HepG2 (cell line): ENCODE measurements around the gene IFI30. TPM values are rescaled to one million over a fixed set of nuclear protein-coding genes. Genes with fewer than 3 reads are reported as not detected.

Source experiments
- ATF4 ChIP-seq, 2 experiments: fragments of 450-650 bp in 1 of 2; sonication (generic) in 1 of 2; formaldehyde crosslinking; IDR thresholded peaks; 2 replicates each; pipeline versions ENCODE4 v1.5.0 to v1.8.0; 2020 to 2022; ENCODE audit warnings: mild to moderate bottlenecking in 1 of 2, missing genetic modification reagents in 1 of 2
- FOXK1 ChIP-seq: sonication (generic); formaldehyde crosslinking; IDR thresholded peaks from 2 replicates; pipeline ENCODE4 v1.4.0; 2020; ENCODE audit warnings: low read depth, missing genetic modification reagents, borderline replicate concordance
- HOXA9 ChIP-seq: sonication (generic); formaldehyde crosslinking; IDR thresholded peaks from 2 replicates; pipeline ENCODE4 v1.8.1; 2022; ENCODE audit warnings: missing genetic modification reagents, mild to moderate bottlenecking, moderate library complexity, borderline replicate concordance
- KMT2A ChIP-seq: sonication (generic); formaldehyde crosslinking; IDR thresholded peaks from 2 replicates; pipeline ENCODE4 v1.4.0; 2020; ENCODE audit warnings: missing genetic modification reagents
- MTF2 ChIP-seq: sonication (generic); formaldehyde crosslinking; IDR thresholded peaks from 2 replicates; pipeline ENCODE4 v1.5.0; 2020; ENCODE audit warnings: missing genetic modification reagents, borderline replicate concordance
- NBN ChIP-seq: fragments of 450-650 bp; conservative IDR thresholded peaks from 2 replicates; pipeline ENCODE4 v1.6.1; 2017
- RAD51 ChIP-seq: fragments of 450-650 bp; IDR thresholded peaks from 2 replicates; pipeline ENCODE4 v1.6.1; 2016; ENCODE audit warnings: borderline replicate concordance
- SRF ChIP-seq: IDR thresholded peaks from 2 replicates; pipeline ENCODE4 v1.6.1; 2011; ENCODE audit warnings: mild to moderate bottlenecking, low read depth, low read length, moderate library complexity
- ZNF274 ChIP-seq: sonication (generic); formaldehyde crosslinking; IDR thresholded peaks from 2 replicates; pipeline ENCODE4 v1.5.1; 2020; ENCODE audit warnings: mild to moderate bottlenecking, missing genetic modification reagents
- ZNF326 ChIP-seq: sonication (generic); formaldehyde crosslinking; IDR thresholded peaks from 2 replicates; pipeline ENCODE4 v1.4.0; 2020; ENCODE audit warnings: missing genetic modification reagents, borderline replicate concordance
- ZNF460 ChIP-seq: sonication (generic); formaldehyde crosslinking; IDR thresholded peaks from 2 replicates; pipeline ENCODE4 v1.5.1; 2020; ENCODE audit warnings: missing genetic modification reagents, mild to moderate bottlenecking, borderline replicate concordance
- ZNF605 ChIP-seq: sonication (generic); formaldehyde crosslinking; IDR thresholded peaks from 2 replicates; pipeline ENCODE4 v1.8.0; 2022; ENCODE audit warnings: mild to moderate bottlenecking, missing genetic modification reagents
- ZNF615 ChIP-seq: sonication (generic); formaldehyde crosslinking; IDR thresholded peaks from 2 replicates; pipeline ENCODE4 v1.5.0; 2020; ENCODE audit warnings: mild to moderate bottlenecking, missing genetic modification reagents, borderline replicate concordance
- ZNF704 ChIP-seq: sonication (generic); formaldehyde crosslinking; IDR thresholded peaks from 2 replicates; pipeline ENCODE4 v1.8.1; 2023; ENCODE audit warnings: mild to moderate bottlenecking, inconsistent platforms, moderate library complexity, missing genetic modification reagents, borderline replicate concordance
- ZNF773 ChIP-seq: sonication (generic); formaldehyde crosslinking; IDR thresholded peaks from 2 replicates; pipeline ENCODE4 v1.4.0; 2020; ENCODE audit warnings: missing genetic modification reagents, borderline replicate concordance
- ZNF883 ChIP-seq: sonication (generic); formaldehyde crosslinking; IDR thresholded peaks from 2 replicates; pipeline ENCODE4 v1.5.1; 2020; ENCODE audit warnings: mild to moderate bottlenecking, missing genetic modification reagents; ENCODE audit errors: not compliant biosample characterization
- ZXDC ChIP-seq: sonication (generic); formaldehyde crosslinking; IDR thresholded peaks from 2 replicates; pipeline ENCODE4 v1.5.0; 2020; ENCODE audit warnings: mild to moderate bottlenecking, missing genetic modification reagents
- polyA plus RNA-seq, 8 experiments: library from polyadenylated mRNA; depleted of rRNA in 3 of 8; stranded (reverse) in 7 of 8; unstranded in 1 of 8; fragments of >200 nt; fragmentation: Illumina TruSeq in 4 of 8; extraction: Trizol in 4 of 8; gene quantifications; 2 replicates each; pipeline versions ENCODE4 v1.2.1 to v1.2.3, GENCODE V29; 2011 to 2016; ENCODE audit warnings: low read depth in 4 of 8, missing spikeins in 1 of 8, mixed read lengths in 1 of 8; ENCODE audit not compliant: insufficient read depth in 1 of 8
- total RNA-seq, 5 experiments: library from RNA; depleted of rRNA; stranded (reverse); fragments of >200 nt; fragmentation: Illumina TruSeq; extraction: Trizol; gene quantifications; 2 replicates each; pipeline ENCODE4 v1.2.3, GENCODE V29; 2016; ENCODE audit warnings: low read depth in 1 of 5
- TF ChIP-seq, protein P1 (sequence below): sonication (generic); formaldehyde crosslinking; IDR thresholded peaks from 2 replicates; pipeline ENCODE4 v1.8.0; 2022; ENCODE audit warnings: low read depth, missing genetic modification reagents
- TF ChIP-seq, protein P2 (sequence below): IDR thresholded peaks from 2 replicates; pipeline ENCODE4 v1.6.1; 2016; ENCODE audit warnings: missing compliant biosample characterization, missing genetic modification reagents, borderline replicate concordance
- TF ChIP-seq, protein P3 (sequence below): sonication (generic); formaldehyde crosslinking; IDR thresholded peaks from 2 replicates; pipeline ENCODE4 v1.4.0; 2020; ENCODE audit warnings: mild to moderate bottlenecking, missing genetic modification reagents, borderline replicate concordance

IFI30 gene
- total and polyA plus RNA-seq, 2 of the 13 experiments (the other 11 are each of a cell fraction or from before 2014, with no cell fraction given): 25.0 to 79.4 TPM

DNA sequence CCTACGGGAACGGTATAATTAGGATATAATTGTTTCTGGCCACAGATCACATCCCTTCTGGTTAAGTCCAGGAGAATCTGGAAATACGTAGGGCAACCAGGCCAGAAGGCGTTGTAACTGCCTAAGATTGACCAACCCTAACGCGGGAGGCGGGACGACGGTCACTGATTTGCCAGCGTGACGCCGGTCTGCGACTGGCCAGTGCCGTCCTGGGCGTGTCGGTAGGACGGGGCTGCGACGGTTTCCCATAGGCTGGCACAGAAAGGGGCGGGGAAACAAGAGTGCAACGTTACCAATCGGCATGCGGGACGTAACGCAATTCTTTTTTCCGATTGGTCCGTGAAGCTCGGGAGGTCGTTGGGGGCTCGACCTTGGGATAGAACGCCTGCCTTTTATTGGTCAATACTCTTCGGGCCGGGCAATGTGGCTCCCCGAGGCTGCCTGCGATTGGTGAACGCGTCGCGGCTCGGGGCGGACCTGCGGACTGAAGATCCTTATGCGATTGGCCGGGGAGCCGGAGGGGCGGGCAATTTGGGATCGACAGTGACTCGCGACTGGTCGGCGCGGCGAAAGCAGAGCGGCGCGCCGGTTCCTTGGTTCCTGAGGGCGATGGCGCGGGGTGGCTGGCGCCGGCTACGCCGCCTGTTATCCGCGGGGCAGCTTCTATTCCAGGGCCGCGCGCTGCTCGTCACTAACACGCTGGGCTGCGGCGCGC, 19.2 kb downstream of the IFI30 start, which contains the start of gene MPV17L2 (continued):
- TF ChIP-seq ZNF326 (CRISPR knock-in tag) (no peak), ZNF704 (CRISPR knock-in tag) (no peak), ZNF274 (CRISPR knock-in tag) (no peak), RAD51 (no peak), ZXDC (no peak), ZNF773 (CRISPR knock-in tag) (no peak), ZNF883 (CRISPR knock-in tag) (no peak), ZNF615 (CRISPR knock-in tag) (no peak), MTF2 (no peak), ZNF605 (CRISPR knock-in tag) (0 out of 2 replicates have a peak, but pooled peaks have one; percentile 73), HOXA9 (no peak), ATF4 (CRISPR knock-in tag; IDR thresholded peaks at IDR 0.05) (no peak), KMT2A (CRISPR knock-in tag) (no peak), SRF (no peak), FOXK1 (CRISPR knock-in tag) (peak; percentile 59), NBN (no peak), ZNF460 (CRISPR knock-in tag) (no peak)
- TF ChIP-seq, protein P1, sequence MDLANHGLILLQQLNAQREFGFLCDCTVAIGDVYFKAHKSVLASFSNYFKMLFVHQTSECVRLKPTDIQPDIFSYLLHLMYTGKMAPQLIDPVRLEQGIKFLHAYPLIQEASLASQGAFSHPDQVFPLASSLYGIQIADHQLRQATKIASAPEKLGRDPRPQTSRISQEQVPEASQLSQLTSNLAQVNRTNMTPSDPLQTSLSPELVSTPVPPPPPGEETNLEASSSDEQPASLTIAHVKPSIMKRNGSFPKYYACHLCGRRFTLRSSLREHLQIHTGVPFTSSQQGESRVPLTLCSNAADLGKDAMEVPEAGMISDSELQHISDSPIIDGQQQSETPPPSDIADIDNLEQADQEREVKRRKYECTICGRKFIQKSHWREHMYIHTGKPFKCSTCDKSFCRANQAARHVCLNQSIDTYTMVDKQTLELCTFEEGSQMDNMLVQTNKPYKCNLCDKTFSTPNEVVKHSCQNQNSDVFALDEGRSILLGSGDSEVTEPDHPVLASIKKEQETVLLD: no peak
- TF ChIP-seq, protein P2, sequence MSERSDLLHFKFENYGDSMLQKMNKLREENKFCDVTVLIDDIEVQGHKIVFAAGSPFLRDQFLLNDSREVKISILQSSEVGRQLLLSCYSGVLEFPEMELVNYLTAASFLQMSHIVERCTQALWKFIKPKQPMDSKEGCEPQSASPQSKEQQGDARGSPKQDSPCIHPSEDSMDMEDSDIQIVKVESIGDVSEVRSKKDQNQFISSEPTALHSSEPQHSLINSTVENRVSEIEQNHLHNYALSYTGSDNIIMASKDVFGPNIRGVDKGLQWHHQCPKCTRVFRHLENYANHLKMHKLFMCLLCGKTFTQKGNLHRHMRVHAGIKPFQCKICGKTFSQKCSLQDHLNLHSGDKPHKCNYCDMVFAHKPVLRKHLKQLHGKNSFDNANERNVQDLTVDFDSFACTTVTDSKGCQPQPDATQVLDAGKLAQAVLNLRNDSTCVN (CRISPR knock-in tag): no peak
- TF ChIP-seq, protein P3, sequence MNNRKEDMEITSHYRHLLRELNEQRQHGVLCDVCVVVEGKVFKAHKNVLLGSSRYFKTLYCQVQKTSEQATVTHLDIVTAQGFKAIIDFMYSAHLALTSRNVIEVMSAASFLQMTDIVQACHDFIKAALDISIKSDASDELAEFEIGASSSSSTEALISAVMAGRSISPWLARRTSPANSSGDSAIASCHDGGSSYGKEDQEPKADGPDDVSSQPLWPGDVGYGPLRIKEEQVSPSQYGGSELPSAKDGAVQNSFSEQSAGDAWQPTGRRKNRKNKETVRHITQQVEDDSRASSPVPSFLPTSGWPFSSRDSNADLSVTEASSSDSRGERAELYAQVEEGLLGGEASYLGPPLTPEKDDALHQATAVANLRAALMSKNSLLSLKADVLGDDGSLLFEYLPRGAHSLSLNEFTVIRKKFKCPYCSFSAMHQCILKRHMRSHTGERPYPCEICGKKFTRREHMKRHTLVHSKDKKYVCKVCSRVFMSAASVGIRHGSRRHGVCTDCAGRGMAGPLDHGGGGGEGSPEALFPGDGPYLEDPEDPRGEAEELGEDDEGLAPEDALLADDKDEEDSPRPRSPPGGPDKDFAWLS (CRISPR knock-in tag): no peak
